Sigmoid colon (tissue), 7 donors: ENCODE data around the gene DYRK1A. TPM values are rescaled to one million over a fixed set of nuclear protein-coding genes. Genes with fewer than 3 reads are reported as not detected.

Experiments
- DNase-seq: peaks from one replicate; pipeline ENCODE4 v3.0.0-alpha.2; 2019
- H3K27ac ChIP-seq, 4 donors: fragments of 200-600 bp; sonication (generic); one replicate each; pipeline ENCODE4 v1.5.1; 2016 to 2019; ENCODE audit warnings: mild to moderate bottlenecking in 1 of 4
- H3K27me3 ChIP-seq, 3 donors: fragments of 200-600 bp; sonication (generic); one replicate each; pipeline ENCODE4 v1.5.1; 2019; ENCODE audit warnings: mild to moderate bottlenecking in 1 of 3
- H3K36me3 ChIP-seq, 4 donors: fragments of 200-600 bp; sonication (generic); one replicate each; pipeline ENCODE4 v1.5.1; 2016 to 2019
- H3K4me1 ChIP-seq, 4 donors: fragments of 200-600 bp; sonication (generic); one replicate each; pipeline ENCODE4 v1.5.1; 2017 to 2019
- H3K4me3 ChIP-seq, 4 donors: fragments of 200-600 bp; sonication (generic); one replicate each; pipeline ENCODE4 v1.5.1; 2017 to 2019; ENCODE audit warnings: mild to moderate bottlenecking in 2 of 4, moderate library complexity in 1 of 4
- H3K9me3 ChIP-seq, 4 donors: fragments of 200-600 bp in 3 of 4; sonication (generic) in 3 of 4; one replicate each; pipeline versions ENCODE4 v1.5.1 to v1.6.1; 2013 to 2019
- CTCF ChIP-seq, 4 experiments: fragments of 450-650 bp in 3 of 4; fragments of 200-600 bp in 1 of 4; IDR thresholded peaks; one replicate each; pipeline ENCODE4 v1.5.1; 2016 to 2019; ENCODE audit warnings: antibody characterized with exemption in 4 of 4, mild to moderate bottlenecking in 3 of 4, moderate library complexity in 2 of 4
- EP300 ChIP-seq, 4 donors: sonication (generic); formaldehyde crosslinking; IDR thresholded peaks; one replicate each; pipeline ENCODE4 v1.6.1; 2017; ENCODE audit warnings: antibody characterized with exemption in 4 of 4
- POLR2A ChIP-seq, 2 donors: fragments of 450-650 bp; IDR thresholded peaks; one replicate each; pipeline ENCODE4 v1.6.1; 2016; ENCODE audit warnings: antibody characterized with exemption in 2 of 2, mild to moderate bottlenecking in 2 of 2, moderate library complexity in 2 of 2
- POLR2AphosphoS5 ChIP-seq, 4 donors: sonication (generic); formaldehyde crosslinking; IDR thresholded peaks; one replicate each; pipeline ENCODE4 v1.6.1; 2017; ENCODE audit warnings: antibody characterized with exemption in 4 of 4
- WGBS, 2 donors: extraction: QIAGEN DNeasy Blood & Tissue Kit; methylation state at CpG; one replicate each; pipeline ENCODE4 v1.1.7; 2013; 5-methylcytosine and 5-hydroxymethylcytosine counted together
- intact Hi-C: fragments of 100-400 bp; cut with DNase I; formaldehyde crosslinking; loops from one replicate; pipeline ENCODE4 v1.15.1; 2023
- polyA plus RNA-seq, 3 donors: library from polyadenylated mRNA; stranded (reverse); fragments of 200-250 nt; gene quantifications; one replicate each; pipeline ENCODE4 v1.2.3, GENCODE V29; 2013
- total RNA-seq, 4 donors: library from RNA; depleted of rRNA; stranded (reverse); fragments of >200 nt; gene quantifications; one replicate each; pipeline ENCODE4 v1.1.0, GENCODE V29; 2016
- donor health status: healthy with polysubstance abuse.
- donor health status: Bipolar disorder and iron deficiency.
- donor health status: healthy.

The DYRK1A gene
- total and polyA plus RNA-seq, 7 donors = 11.4 to 74.1 (median 62.9) TPM

GRCh38 chr21:37454869-37455503 lies 88.4 kb downstream of the DYRK1A start:
- TF ChIP-seq POLR2AphosphoS5 (IDR thresholded peaks at IDR 0.05) (no peak), POLR2A (IDR thresholded peaks at IDR 0.05) (no peak), EP300 (IDR thresholded peaks at IDR 0.05) (no peak), CTCF (IDR thresholded peaks at IDR 0.05) (no peak)
- Histone ChIP-seq H3K4me1 (peaks cover 0 to 98% (median 83%) of the 10 kb centered on the region in 4 donors), H3K27me3 (no peaks in the 10 kb centered on the region), H3K27ac (no peak overlapping the region), H3K9me3 (no peaks in the 10 kb centered on the region), H3K36me3 (no peaks in the 10 kb centered on the region), H3K4me3 (no peak overlapping the region)
- 75 to 87% methylated on average over 2 of the region's 2 CpGs for WGBS, 2 donors
- intact Hi-C loops = no loop called here
- no peak for DNase-seq

- H3K4me1 ChIP-seq = peaks cover 0 to 98% (median 80%) of the 10 kb centered on the region in 4 donors
- H3K27ac ChIP-seq = no peak overlapping the region
Measured at GRCh38 chr21:37455504-37455911, 88.9 kb downstream of the DYRK1A start.

GRCh38 chr21:37458669-37459276 lies 92.2 kb downstream of the DYRK1A start:
- H3K27ac ChIP-seq = no peak overlapping the region
- H3K4me3 ChIP-seq = no peak overlapping the region
- intact Hi-C loops = no loop called here
- no peaks in the 10 kb centered on the region for H3K27me3 ChIP-seq
- TF ChIP-seq POLR2AphosphoS5 (IDR thresholded peaks at IDR 0.05) = no peak
- no peak for TF ChIP-seq POLR2A (IDR thresholded peaks at IDR 0.05)
- no peak for TF ChIP-seq CTCF (IDR thresholded peaks at IDR 0.05)
- TF ChIP-seq EP300 (IDR thresholded peaks at IDR 0.05) = no peak
- DNase-seq = no peak
- WGBS, 2 donors = 50 to 51% methylated on average over 7 of the region's 7 CpGs
- H3K36me3 ChIP-seq = no peaks in the 10 kb centered on the region
- H3K4me1 ChIP-seq = peaks cover 0 to 98% (median 81%) of the 10 kb centered on the region in 4 donors
- no peaks in the 10 kb centered on the region for H3K9me3 ChIP-seq

More at GRCh38 chr21:37455504-37455911, 88.9 kb downstream of the DYRK1A start:
- Histone ChIP-seq H3K36me3 (no peaks in the 10 kb centered on the region), H3K27me3 (no peaks in the 10 kb centered on the region), H3K9me3 (no peaks in the 10 kb centered on the region), H3K4me3 (no peak overlapping the region)
- no peak for TF ChIP-seq POLR2A (IDR thresholded peaks at IDR 0.05)
- no peak for TF ChIP-seq EP300 (IDR thresholded peaks at IDR 0.05)
- TF ChIP-seq POLR2AphosphoS5 (IDR thresholded peaks at IDR 0.05) = no peak
- no peak for TF ChIP-seq CTCF (IDR thresholded peaks at IDR 0.05)
- intact Hi-C loops = no loop called here
- DNase-seq = no peak
- whole genome bisulfite sequencing, 2 donors = 57 to 63% methylated on average over 7 of the region's 7 CpGs

- H3K27ac ChIP-seq = no peak overlapping the region
- no peaks in the 10 kb centered on the region for H3K36me3 ChIP-seq
Measured at GRCh38 chr21:37459575-37459974, 93.0 kb downstream of the DYRK1A start.

More at GRCh38 chr21:37459575-37459974, 93.0 kb downstream of the DYRK1A start:
- intact Hi-C loops = no loop called here
- TF ChIP-seq POLR2AphosphoS5 (IDR thresholded peaks at IDR 0.05) (no peak), CTCF (IDR thresholded peaks at IDR 0.05) (no peak), EP300 (IDR thresholded peaks at IDR 0.05) (no peak), POLR2A (IDR thresholded peaks at IDR 0.05) (no peak)
- no peaks in the 10 kb centered on the region for H3K9me3 ChIP-seq
- no peaks in the 10 kb centered on the region for H3K27me3 ChIP-seq
- H3K4me1 ChIP-seq = peaks cover 0 to 100% (median 78%) of the 10 kb centered on the region in 4 donors
- 79 to 80% methylated on average over 4 of the region's 4 CpGs for WGBS, 2 donors
- no peak overlapping the region for H3K4me3 ChIP-seq
- DNase-seq = no peak
